Stimulated activated CD4-positive, alpha-beta T cell treated with anti-CD3 and anti-CD28 coated beads, Interleukin-4, amount 100 ng/mL, for 4 hours (primary cell): Measurements from ENCODE around the gene OR2G6.
"Not testable (repeated sequence)": the region's sequence is repeated elsewhere in the genome, so short reads cannot be mapped to it uniquely, and the experiment has no call there.

Source experiments
- DNase-seq, 2 experiments: peaks; one replicate each; pipeline ENCODE4 v3.0.0-alpha.2; 2020

OR2G6 gene

GRCh38 chr1:248507773-248508172 lies at the start of gene OR2G6:
Gene OR2G6 (plus strand): TSS chr1:248508073. CDS start chr1:248521647, 13,574 bp downstream.
- DNase-seq, result not testable (repeated sequence)

GRCh38 chr1:248459117-248459516 lies 48.8 kb upstream of the OR2G6 start:
- not testable (repeated sequence) for DNase-seq

GRCh38 chr1:248471154-248471553 lies 36.7 kb upstream of the OR2G6 start:
- DNase-seq, result no peak

- DNase-seq, result not testable (repeated sequence)
Measured at GRCh38 chr1:248472111-248472510, 35.8 kb upstream of the OR2G6 start.

- not testable (repeated sequence) for DNase-seq
Measured at GRCh38 chr1:248473051-248473450, 34.8 kb upstream of the OR2G6 start, which contains the start of gene OR2T3. Gene OR2T3 (plus strand): TSS chr1:248473351. CDS start chr1:248473351, 0 bp downstream.

GRCh38 chr1:248475660-248476059 lies 32.2 kb upstream of the OR2G6 start:
- not testable (repeated sequence) for DNase-seq

- not testable (repeated sequence) for DNase-seq
Measured at GRCh38 chr1:248481686-248482579, 25.9 kb upstream of the OR2G6 start.

GRCh38 chr1:248488289-248488688 lies 19.6 kb upstream of the OR2G6 start, which contains the start of gene OR2T5:
Gene OR2T5 (plus strand): TSS chr1:248488589. CDS start chr1:248488589, 0 bp downstream.
- DNase-seq, result not testable (repeated sequence)

GRCh38 chr1:248496661-248497060 lies 11.2 kb upstream of the OR2G6 start:
- not testable (repeated sequence) for DNase-seq

- not testable (repeated sequence) for DNase-seq
Measured at GRCh38 chr1:248500305-248501035, 7.4 kb upstream of the OR2G6 start.

GRCh38 chr1:248510217-248510616 lies 2.3 kb downstream of the OR2G6 start:
- DNase-seq, result not testable (repeated sequence)

- DNase-seq, result no peak
Measured at GRCh38 chr1:248521856-248522255, 14.0 kb downstream of the OR2G6 start.

- DNase-seq, result not testable (repeated sequence)
Measured at GRCh38 chr1:248537449-248537848, 29.6 kb downstream of the OR2G6 start.

- DNase-seq, result not testable (repeated sequence)
Measured at GRCh38 chr1:248547383-248547782, 39.5 kb downstream of the OR2G6 start.

GRCh38 chr1:248551027-248551426 lies 43.2 kb downstream of the OR2G6 start:
- not testable (repeated sequence) for DNase-seq

GRCh38 chr1:248562672-248563071 lies 54.8 kb downstream of the OR2G6 start, which contains the start of gene OR2T29:
Gene OR2T29 (minus strand): TSS chr1:248562772. CDS start chr1:248559491, 3,281 bp downstream.
- DNase-seq, result not testable (repeated sequence)

- not testable (repeated sequence) for DNase-seq
Measured at GRCh38 chr1:248565530-248566373, 57.9 kb downstream of the OR2G6 start.

GRCh38 chr1:248569049-248569448 lies 61.2 kb downstream of the OR2G6 start:
- not testable (repeated sequence) for DNase-seq

GRCh38 chr1:248570811-248571210 lies 62.9 kb downstream of the OR2G6 start:
- not testable (repeated sequence) for DNase-seq

GRCh38 chr1:248572049-248572448 lies 64.2 kb downstream of the OR2G6 start:
- DNase-seq, result not testable (repeated sequence)

GRCh38 chr1:248573856-248574255 lies 66.0 kb downstream of the OR2G6 start:
- not testable (repeated sequence) for DNase-seq

GRCh38 chr1:248574657-248575056 lies 66.8 kb downstream of the OR2G6 start, which contains the start of gene OR2T34:
Gene OR2T34 (minus strand): TSS chr1:248574757. CDS start chr1:248574757, 0 bp downstream.
- DNase-seq, result not testable (repeated sequence)
